ENCODE measurements around the gene APOM. TPM values are rescaled to one million over a fixed set of nuclear protein-coding genes. Genes with fewer than 3 reads are reported as not detected.

The APOM gene
- total RNA-seq, 4 donors from 2014 or later = 1.8 to 7.9 (median 2.4) TPM

DNA sequence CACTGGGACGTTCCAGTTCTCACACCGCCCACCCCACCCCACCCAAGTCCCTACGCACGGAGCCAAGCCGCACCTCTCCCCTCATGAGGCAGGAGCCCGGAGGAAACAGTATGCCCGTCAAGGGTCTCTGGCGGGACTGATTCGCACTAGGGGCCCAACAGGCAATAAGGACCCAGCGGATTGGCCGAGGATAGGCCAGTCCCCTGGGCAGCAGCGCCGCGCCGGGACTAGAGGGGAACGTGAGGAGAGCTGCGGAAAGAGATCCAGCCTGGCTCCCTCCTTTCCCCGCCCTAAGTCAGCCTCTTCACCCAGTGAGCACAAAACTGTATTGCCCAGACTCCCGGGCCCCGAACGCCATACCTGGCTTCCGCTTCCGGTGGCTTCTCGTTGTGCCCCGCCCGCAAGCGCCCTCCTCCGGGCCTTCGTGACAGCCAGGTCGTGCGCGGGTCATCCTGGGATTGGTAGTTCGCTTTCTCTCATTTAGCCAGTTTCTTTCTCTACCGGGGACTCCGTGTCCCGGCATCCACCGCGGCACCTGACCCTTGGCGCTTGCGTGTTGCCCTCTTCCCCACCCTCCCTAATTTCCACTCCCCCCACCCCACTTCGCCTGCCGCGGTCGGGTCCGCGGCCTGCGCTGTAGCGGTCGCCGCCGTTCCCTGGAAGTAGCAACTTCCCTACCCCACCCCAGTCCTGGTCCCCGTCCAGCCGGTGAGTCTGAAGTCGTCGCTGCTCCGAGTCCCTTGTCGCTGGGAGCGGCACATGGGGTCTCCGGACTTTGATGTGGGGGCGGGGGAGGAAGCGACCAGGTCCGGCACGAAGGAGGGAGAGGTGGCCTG is 10.0 kb downstream of the APOM start, which contains the start of gene CSNK2B:
Gene CSNK2B (plus strand): TSS at position 580 of the 836 bp plus-strand sequence. CDS start 752 bp downstream, outside the sequence.
- Histone ChIP-seq H3K27me3 (no peaks in the 10 kb centered on the region), H3K4me3 (peak within 1 kb of the TSS; percentile 83 to 98 (median 94)), H3K4me1 (peaks cover 25 to 36% of the 10 kb centered on the region in 2 donors), H3K9me3 (no peaks in the 10 kb centered on the region), H3K27ac (peak within 1 kb of the TSS; percentile 93 to 100 (median 97)), H3K36me3 (peaks cover 4 to 55% of the 10 kb centered on the region in 2 donors)
- intact Hi-C loops (cut with DNase I; ENCODE audit: low total_unique reads) (loop anchor here (1.0 to 5.0 kb wide), 7 partner anchors 13 to 512 kb away; partner anchors contain the start of genes ABHD16A, AGPAT1, BAG6 and NEU1), in situ Hi-C loops (cut with MboI; ENCODE audit: low sequenced_read_pairs in 4 of 4) (loop anchor here in 2 of 4 donors (25.0 kb wide), 2 partner anchors 297 to 522 kb away; partner anchors contain the start of genes AGER (in 2 of the 2), AGPAT1 (in 2 of the 2), GPSM3 (in 2 of the 2) and PBX2 (in 2 of the 2))
- peak; percentile 72 for TF ChIP-seq POLR2A (IDR thresholded peaks at IDR 0.05)
- TF ChIP-seq, protein P1, sequence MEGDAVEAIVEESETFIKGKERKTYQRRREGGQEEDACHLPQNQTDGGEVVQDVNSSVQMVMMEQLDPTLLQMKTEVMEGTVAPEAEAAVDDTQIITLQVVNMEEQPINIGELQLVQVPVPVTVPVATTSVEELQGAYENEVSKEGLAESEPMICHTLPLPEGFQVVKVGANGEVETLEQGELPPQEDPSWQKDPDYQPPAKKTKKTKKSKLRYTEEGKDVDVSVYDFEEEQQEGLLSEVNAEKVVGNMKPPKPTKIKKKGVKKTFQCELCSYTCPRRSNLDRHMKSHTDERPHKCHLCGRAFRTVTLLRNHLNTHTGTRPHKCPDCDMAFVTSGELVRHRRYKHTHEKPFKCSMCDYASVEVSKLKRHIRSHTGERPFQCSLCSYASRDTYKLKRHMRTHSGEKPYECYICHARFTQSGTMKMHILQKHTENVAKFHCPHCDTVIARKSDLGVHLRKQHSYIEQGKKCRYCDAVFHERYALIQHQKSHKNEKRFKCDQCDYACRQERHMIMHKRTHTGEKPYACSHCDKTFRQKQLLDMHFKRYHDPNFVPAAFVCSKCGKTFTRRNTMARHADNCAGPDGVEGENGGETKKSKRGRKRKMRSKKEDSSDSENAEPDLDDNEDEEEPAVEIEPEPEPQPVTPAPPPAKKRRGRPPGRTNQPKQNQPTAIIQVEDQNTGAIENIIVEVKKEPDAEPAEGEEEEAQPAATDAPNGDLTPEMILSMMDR (IDR thresholded peaks at IDR 0.05 in 4 of 5, conservative IDR thresholded peaks at IDR 0.05 in 1 of 5) = peak in 1 of 5 experiments; percentile 19
- peak; percentile 99 for DNase-seq
- peak; percentile 86 for ATAC-seq

DNA sequence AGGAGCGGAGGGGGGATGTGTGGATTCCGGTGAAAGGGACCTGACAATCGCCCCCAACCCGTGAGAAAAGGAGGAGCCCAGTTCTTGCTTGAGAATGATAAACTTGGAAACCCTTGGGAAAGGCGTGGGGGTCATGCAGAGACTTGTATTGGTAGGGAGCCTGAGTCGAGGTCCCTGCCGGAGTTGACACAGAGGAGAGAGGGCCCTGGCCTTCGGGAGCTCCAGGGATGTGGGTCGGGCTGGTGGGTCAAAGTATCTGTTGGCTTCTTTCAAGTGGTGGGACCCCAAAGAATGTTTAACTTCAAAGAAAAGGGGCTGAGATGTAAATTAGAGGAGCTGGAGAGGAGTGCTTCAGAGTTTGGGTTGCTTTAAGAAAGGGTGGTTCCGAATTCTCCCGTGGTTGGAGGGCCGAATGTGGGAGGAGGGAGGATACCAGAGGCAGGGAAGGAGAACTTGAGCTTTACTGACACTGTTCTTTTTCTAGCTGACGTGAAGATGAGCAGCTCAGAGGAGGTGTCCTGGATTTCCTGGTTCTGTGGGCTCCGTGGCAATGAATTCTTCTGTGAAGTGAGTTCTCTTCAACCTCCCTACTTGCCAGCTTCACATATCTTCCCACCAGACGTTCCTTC is 10.8 kb downstream of the APOM start:
- Histone ChIP-seq H3K27ac (peak overlapping the region; percentile 93 to 100 (median 97)), H3K36me3 (peaks cover 4 to 62% of the 10 kb centered on the region in 2 donors), H3K4me1 (peaks cover 25 to 36% of the 10 kb centered on the region in 2 donors), H3K9me3 (no peaks in the 10 kb centered on the region), H3K4me3 (peak overlapping the region; percentile 83 to 98 (median 94)), H3K27me3 (no peaks in the 10 kb centered on the region)
- intact Hi-C loops (cut with DNase I; ENCODE audit: low total_unique reads) (loop anchor here (1.0 to 5.0 kb wide), 4 partner anchors 14 to 511 kb away; partner anchors contain the start of genes AGPAT1, NEU1 and RNF5), in situ Hi-C loops (cut with MboI; ENCODE audit: low sequenced_read_pairs in 4 of 4) (loop anchor here in 2 of 4 donors (25.0 kb wide), 2 partner anchors 296 to 521 kb away; partner anchors contain the start of genes AGER (in 2 of the 2), AGPAT1 (in 2 of the 2), GPSM3 (in 2 of the 2) and PBX2 (in 2 of the 2))
- TF ChIP-seq, protein P1 (IDR thresholded peaks at IDR 0.05 in 4 of 5, conservative IDR thresholded peaks at IDR 0.05 in 1 of 5) = no peak
- no peak for TF ChIP-seq POLR2A (IDR thresholded peaks at IDR 0.05)
- DNase-seq = no peak
- no peak for ATAC-seq

DNA sequence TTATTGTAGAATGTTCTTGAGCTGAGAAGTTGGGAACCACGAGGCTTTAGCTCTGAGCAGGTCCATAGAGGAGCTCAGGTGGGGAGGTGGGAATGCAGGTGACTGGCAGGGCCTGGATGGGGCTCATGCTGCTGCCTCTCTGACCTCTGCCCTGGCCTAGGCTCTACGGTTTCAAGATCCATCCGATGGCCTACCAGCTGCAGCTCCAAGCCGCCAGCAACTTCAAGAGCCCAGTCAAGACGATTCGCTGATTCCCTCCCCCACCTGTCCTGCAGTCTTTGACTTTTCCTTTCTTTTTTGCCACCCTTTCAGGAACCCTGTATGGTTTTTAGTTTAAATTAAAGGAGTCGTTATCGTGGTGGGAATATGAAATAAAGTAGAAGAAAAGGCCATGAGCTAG is 14.0 kb downstream of the APOM start, which contains the start of gene LY6G5B:
Gene LY6G5B (plus strand): TSS at position 301 of the 400 bp plus-strand sequence. CDS start 975 bp downstream, outside the sequence.
- Histone ChIP-seq H3K4me3 (no peak within 1 kb of the TSS), H3K4me1 (peaks cover 11 to 19% of the 10 kb centered on the region in 2 donors), H3K27me3 (no peaks in the 10 kb centered on the region), H3K27ac (no peak within 1 kb of the TSS), H3K36me3 (peaks cover 4 to 68% of the 10 kb centered on the region in 2 donors), H3K9me3 (no peaks in the 10 kb centered on the region)
- DNase-seq (no peak), ATAC-seq (no peak)
- intact Hi-C loops (cut with DNase I; ENCODE audit: low total_unique reads) = loop anchor here (5.0 kb wide), 2 partner anchors 163 to 508 kb away; partner anchors contain the start of genes AGPAT1 and RNF5
- in situ Hi-C loops (cut with MboI; ENCODE audit: low sequenced_read_pairs in 4 of 4) = loop anchor here in 2 of 4 donors (10.0 to 25.0 kb wide), 3 partner anchors 165 to 518 kb away; partner anchors contain the start of genes AGER (in 2 of the 2), AGPAT1 (in 2 of the 2), GPSM3 (in 2 of the 2) and PBX2 (in 2 of the 2)
- no peak for TF ChIP-seq POLR2A (IDR thresholded peaks at IDR 0.05)
- TF ChIP-seq, protein P1 (IDR thresholded peaks at IDR 0.05 in 4 of 5, conservative IDR thresholded peaks at IDR 0.05 in 1 of 5) = no peak

DNA sequence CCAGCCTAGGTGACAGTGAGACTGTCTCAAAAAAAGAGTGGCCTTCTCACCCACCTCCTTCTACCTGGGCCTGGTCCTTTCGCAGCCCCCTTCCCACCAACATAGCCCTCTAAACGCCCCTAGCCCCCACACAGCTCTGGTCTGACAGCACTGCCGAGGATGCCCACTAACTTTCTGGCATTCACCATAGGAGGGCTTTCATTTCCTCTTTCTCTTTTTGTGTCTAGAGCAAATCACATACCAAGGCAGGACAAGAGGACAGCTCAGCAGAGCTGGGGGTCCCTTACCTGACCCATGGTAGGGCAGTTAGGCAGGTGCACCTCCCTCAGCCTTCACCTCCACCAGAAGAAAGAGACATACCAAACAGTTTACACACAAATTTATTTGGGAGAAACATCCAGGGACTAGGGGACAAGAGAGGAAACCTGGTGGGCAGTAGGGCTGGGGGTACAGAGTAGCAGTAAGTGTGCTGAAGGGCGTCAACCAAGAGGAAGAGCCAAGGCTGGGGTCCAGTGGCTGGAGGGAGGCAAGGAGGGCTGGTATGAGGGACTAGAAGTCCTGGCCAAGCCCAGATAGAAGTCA is 20.7 kb downstream of the APOM start:
- H3K4me1 ChIP-seq = peaks cover 11% of the 10 kb centered on the region in 2 donors
- ATAC-seq (no peak), DNase-seq (no peak)
- H3K27ac ChIP-seq = no peak overlapping the region
- H3K9me3 ChIP-seq = no peaks in the 10 kb centered on the region
- peaks cover 0 to 20% of the 10 kb centered on the region in 2 donors for H3K36me3 ChIP-seq
- H3K4me3 ChIP-seq = no peak overlapping the region
- in situ Hi-C loops (cut with MboI; ENCODE audit: low sequenced_read_pairs in 4 of 4) = loop anchor here in 1 of 4 donors (10.0 to 25.0 kb wide), 2 partner anchors 158 to 286 kb away; partner anchors contain the start of genes DXO, NELFE and SKIC2
- TF ChIP-seq POLR2A (IDR thresholded peaks at IDR 0.05) = no peak
- TF ChIP-seq, protein P1 (IDR thresholded peaks at IDR 0.05 in 4 of 5, conservative IDR thresholded peaks at IDR 0.05 in 1 of 5) = no peak
- no peaks in the 10 kb centered on the region for H3K27me3 ChIP-seq
- intact Hi-C loops (cut with DNase I; ENCODE audit: low total_unique reads) = no loop called here
